ENCODE results near the gene USP24. TPM values are rescaled to one million over a fixed set of nuclear protein-coding genes. Genes with fewer than 3 reads are reported as not detected.

USP24 gene
- total RNA-seq, 1 experiment from 2014 or later, result 54.6 TPM

DNA sequence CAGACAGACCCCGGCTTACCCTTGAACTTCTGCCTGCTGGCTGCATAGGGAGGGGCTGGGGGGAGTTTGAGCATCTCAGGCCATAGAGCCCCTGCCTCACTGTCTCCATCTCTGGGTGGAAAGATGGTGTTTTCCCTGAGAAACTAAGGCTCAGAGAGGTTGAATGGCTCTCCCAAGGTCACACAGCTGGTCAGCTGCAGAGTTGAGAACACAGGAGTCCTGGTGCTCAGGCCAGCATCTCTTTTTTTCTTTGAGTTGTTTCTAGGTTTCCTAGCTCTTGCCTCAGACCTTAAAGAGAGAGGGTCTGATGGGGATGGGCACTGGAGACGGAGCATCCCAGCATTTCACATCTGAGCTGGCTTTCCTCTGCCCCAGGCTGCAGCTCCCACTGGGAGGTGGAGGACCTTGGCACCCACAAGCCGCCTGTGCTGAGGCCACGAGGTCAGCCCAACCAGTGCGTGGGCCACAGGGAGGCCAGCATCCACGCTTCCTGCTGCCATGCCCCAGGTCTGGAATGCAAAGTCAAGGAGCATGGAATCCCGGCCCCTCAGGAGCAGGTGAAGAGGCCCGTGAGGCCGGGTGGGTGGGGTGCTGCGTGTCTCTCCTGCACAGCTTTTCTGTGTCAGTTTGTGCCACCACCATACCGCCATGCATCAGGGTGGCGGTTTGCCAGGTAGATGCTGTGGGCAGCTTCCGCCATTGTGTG is 154.0 kb downstream of the USP24 start:
- CTCF ChIA-PET, result no interaction called here
- no peaks in the 10 kb centered on the region for H3K9me3 ChIP-seq (ENCODE audit: low read depth, low read length, poor library complexity, severe bottlenecking)
- peaks cover 61% of the 10 kb centered on the region for H3K36me3 ChIP-seq (ENCODE audit: insufficient read depth, low read length, poor library complexity, severe bottlenecking)
- POLR2A ChIA-PET (ENCODE audit: low non-redundant PET), result no interaction called here
- TF ChIP-seq, protein P1, sequence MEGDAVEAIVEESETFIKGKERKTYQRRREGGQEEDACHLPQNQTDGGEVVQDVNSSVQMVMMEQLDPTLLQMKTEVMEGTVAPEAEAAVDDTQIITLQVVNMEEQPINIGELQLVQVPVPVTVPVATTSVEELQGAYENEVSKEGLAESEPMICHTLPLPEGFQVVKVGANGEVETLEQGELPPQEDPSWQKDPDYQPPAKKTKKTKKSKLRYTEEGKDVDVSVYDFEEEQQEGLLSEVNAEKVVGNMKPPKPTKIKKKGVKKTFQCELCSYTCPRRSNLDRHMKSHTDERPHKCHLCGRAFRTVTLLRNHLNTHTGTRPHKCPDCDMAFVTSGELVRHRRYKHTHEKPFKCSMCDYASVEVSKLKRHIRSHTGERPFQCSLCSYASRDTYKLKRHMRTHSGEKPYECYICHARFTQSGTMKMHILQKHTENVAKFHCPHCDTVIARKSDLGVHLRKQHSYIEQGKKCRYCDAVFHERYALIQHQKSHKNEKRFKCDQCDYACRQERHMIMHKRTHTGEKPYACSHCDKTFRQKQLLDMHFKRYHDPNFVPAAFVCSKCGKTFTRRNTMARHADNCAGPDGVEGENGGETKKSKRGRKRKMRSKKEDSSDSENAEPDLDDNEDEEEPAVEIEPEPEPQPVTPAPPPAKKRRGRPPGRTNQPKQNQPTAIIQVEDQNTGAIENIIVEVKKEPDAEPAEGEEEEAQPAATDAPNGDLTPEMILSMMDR (conservative IDR thresholded peaks at IDR 0.05; ENCODE audit: low read depth, low read length), result no peak
- no peak for TF ChIP-seq EZH2 (IDR thresholded peaks at IDR 0.05; ENCODE audit: borderline replicate concordance, low read depth, low read length, poor library complexity, severe bottlenecking)
- no peak overlapping the region for H3K27ac ChIP-seq (ENCODE audit: low read depth, low read length, poor library complexity, severe bottlenecking)
- DNase-seq (ENCODE audit: low spot score), result no peak
- BruUV-seq (replicated peaks), result no TSS peak
- H3K4me1 ChIP-seq (ENCODE audit: insufficient read depth, low read length, poor library complexity, severe bottlenecking), result no peaks in the 10 kb centered on the region
- H3K4me3 ChIP-seq (ENCODE audit: low read depth, low read length, poor library complexity, severe bottlenecking), result no peak overlapping the region
- H3K27me3 ChIP-seq (replicated peaks; ENCODE audit: insufficient read depth, low read depth, low read length, poor library complexity), result no peaks in the 10 kb centered on the region
- intact Hi-C loops (cut with micrococcal nuclease; ENCODE audit: unreplicated experiment), result no loop called here

DNA sequence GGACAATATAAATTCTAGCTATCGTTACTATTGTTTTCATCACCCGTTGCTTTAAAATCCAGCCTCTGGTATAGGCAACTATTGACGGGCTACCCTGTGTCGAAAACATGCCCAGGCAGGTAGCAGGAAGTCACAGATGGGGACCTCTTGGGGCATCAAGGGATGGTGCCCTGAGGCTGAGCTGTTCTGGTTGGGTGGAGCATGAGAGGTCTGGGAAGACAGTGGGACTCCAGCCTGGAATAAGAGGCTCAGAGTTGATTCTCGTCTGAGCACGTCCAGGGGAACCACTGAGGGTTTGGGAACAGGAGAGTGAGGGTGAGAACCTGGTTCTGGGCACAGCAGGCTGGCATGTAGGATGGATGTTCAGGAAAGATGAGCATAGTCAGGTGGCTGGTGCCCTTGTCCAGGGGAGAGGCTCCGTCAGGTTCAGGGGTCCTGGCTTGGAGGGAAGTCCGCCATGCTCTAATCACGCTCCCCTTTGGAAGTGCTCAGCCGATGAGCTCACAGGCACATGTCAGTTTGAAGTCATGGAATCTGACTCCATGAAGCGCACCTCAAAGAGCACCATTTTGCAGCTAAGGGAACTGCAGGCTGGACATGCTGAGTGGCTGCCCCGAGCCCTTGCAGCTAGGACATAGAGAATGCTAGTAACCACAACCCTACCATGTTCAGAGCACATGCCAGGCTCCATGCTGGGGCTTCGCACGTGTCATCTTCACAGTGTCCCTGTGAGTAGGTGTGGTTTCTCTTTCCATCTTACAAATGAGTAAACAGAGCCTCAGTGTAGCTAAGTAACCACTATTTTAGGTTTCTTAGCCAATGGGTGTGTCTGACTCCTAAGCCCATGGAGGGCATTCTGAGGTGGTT is 154.8 kb downstream of the USP24 start:
- H3K27me3 ChIP-seq (replicated peaks; ENCODE audit: insufficient read depth, low read depth, low read length, poor library complexity), result no peaks in the 10 kb centered on the region
- no TSS peak for BruUV-seq (replicated peaks)
- H3K27ac ChIP-seq (ENCODE audit: low read depth, low read length, poor library complexity, severe bottlenecking), result no peak overlapping the region
- DNase-seq (ENCODE audit: low spot score), result no peak
- intact Hi-C loops (cut with micrococcal nuclease; ENCODE audit: unreplicated experiment), result no loop called here
- POLR2A ChIA-PET (ENCODE audit: low non-redundant PET), result no interaction called here
- no peak overlapping the region for H3K4me3 ChIP-seq (ENCODE audit: low read depth, low read length, poor library complexity, severe bottlenecking)
- H3K4me1 ChIP-seq (ENCODE audit: insufficient read depth, low read length, poor library complexity, severe bottlenecking), result no peaks in the 10 kb centered on the region
- CTCF ChIA-PET, result no interaction called here
- H3K9me3 ChIP-seq (ENCODE audit: low read depth, low read length, poor library complexity, severe bottlenecking), result no peaks in the 10 kb centered on the region
- H3K36me3 ChIP-seq (ENCODE audit: insufficient read depth, low read length, poor library complexity, severe bottlenecking), result peaks cover 58% of the 10 kb centered on the region
- TF ChIP-seq EZH2 (IDR thresholded peaks at IDR 0.05; ENCODE audit: borderline replicate concordance, low read depth, low read length, poor library complexity, severe bottlenecking), result no peak
- TF ChIP-seq, protein P1 (conservative IDR thresholded peaks at IDR 0.05; ENCODE audit: low read depth, low read length), result no peak

DNA sequence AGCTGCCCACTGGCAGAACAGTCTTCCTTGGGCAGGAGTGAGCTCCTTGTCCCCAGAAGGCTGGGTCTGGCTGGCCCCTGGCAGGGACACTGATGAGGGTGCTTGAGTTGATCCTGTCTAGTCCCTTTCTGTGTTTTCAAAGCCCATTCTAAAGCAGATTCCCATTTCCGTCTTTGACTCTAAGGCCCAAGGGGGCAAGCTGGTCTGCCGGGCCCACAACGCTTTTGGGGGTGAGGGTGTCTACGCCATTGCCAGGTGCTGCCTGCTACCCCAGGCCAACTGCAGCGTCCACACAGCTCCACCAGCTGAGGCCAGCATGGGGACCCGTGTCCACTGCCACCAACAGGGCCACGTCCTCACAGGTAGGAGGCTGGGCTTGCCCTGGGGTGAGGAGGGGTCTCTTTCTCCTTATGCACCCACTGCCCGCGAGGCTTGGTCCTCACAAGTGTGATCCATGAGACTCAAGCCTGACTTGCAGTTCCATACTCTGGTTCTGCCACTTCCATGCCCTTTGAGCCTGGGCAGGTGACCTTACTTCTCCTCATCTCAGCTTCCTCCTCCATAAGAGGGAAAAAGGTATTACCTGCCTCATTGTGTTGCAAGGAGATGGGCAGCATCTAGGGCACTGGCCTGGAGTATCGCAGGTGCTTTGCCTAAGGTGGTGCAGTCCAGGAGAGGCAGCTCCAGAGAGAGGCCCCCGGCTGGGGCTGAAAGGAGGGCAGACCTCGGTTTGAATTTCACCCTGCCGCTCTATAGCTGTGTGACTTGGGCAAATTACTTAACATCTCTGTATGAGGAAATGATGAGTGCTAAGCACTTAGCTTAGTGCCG is 155.6 kb downstream of the USP24 start:
- Histone ChIP-seq H3K36me3 (ENCODE audit: insufficient read depth, low read length, poor library complexity, severe bottlenecking) (peaks cover 52% of the 10 kb centered on the region), H3K4me1 (ENCODE audit: insufficient read depth, low read length, poor library complexity, severe bottlenecking) (no peaks in the 10 kb centered on the region), H3K4me3 (ENCODE audit: low read depth, low read length, poor library complexity, severe bottlenecking) (no peak overlapping the region), H3K9me3 (ENCODE audit: low read depth, low read length, poor library complexity, severe bottlenecking) (no peaks in the 10 kb centered on the region), H3K27ac (ENCODE audit: low read depth, low read length, poor library complexity, severe bottlenecking) (no peak overlapping the region), H3K27me3 (replicated peaks; ENCODE audit: insufficient read depth, low read depth, low read length, poor library complexity) (no peaks in the 10 kb centered on the region)
- intact Hi-C loops (cut with micrococcal nuclease; ENCODE audit: unreplicated experiment), result no loop called here
- no peak for DNase-seq (ENCODE audit: low spot score)
- no peak for TF ChIP-seq EZH2 (IDR thresholded peaks at IDR 0.05; ENCODE audit: borderline replicate concordance, low read depth, low read length, poor library complexity, severe bottlenecking)
- TF ChIP-seq, protein P1 (conservative IDR thresholded peaks at IDR 0.05; ENCODE audit: low read depth, low read length), result no peak
- ChIA-PET CTCF (no interaction called here), POLR2A (ENCODE audit: low non-redundant PET) (no interaction called here)
- no TSS peak for BruUV-seq (replicated peaks)
